GM19035 (cell line): ENCODE measurements around the gene PANK4.

Source experiments
- ATAC-seq: cut with Tn5 transposase; IDR thresholded peaks from one replicate; pipeline ENCODE4 v1.9.1; 2021; ENCODE audit not compliant: unreplicated experiment

Gene PANK4

GRCh38 chr1:2501041-2501819, 25.2 kb downstream of the PANK4 start:
- ATAC-seq, result no peak

GRCh38 chr1:2499986-2500596, 26.3 kb downstream of the PANK4 start:
- ATAC-seq, result no peak

GRCh38 chr1:2499260-2499659, 27.1 kb downstream of the PANK4 start:
- ATAC-seq, result no peak

GRCh38 chr1:2498648-2499047, 27.7 kb downstream of the PANK4 start:
- no peak for ATAC-seq

GRCh38 chr1:2497891-2498290, 28.5 kb downstream of the PANK4 start:
- ATAC-seq, result no peak

GRCh38 chr1:2496746-2497145, 29.6 kb downstream of the PANK4 start:
- no peak for ATAC-seq

- no peak for ATAC-seq
These were observed 30.2 kb downstream of the PANK4 start for GRCh38 chr1:2496087-2496622.

GRCh38 chr1:2495546-2495945, 30.9 kb downstream of the PANK4 start:
- no peak for ATAC-seq

- no peak for ATAC-seq
These were observed 31.4 kb downstream of the PANK4 start for GRCh38 chr1:2495026-2495425.

- ATAC-seq, result no peak
These were observed 32.1 kb downstream of the PANK4 start for GRCh38 chr1:2494323-2494693.

GRCh38 chr1:2493691-2494322, 32.6 kb downstream of the PANK4 start:
- no peak for ATAC-seq

GRCh38 chr1:2493218-2493617, 33.2 kb downstream of the PANK4 start:
- no peak for ATAC-seq

GRCh38 chr1:2492091-2492490, 34.3 kb downstream of the PANK4 start:
- ATAC-seq, result no peak

- no peak for ATAC-seq
These were observed 36.8 kb downstream of the PANK4 start for GRCh38 chr1:2489615-2490014.

- ATAC-seq, result no peak
These were observed 37.7 kb downstream of the PANK4 start for GRCh38 chr1:2488688-2489087.

GRCh38 chr1:2486558-2486957, 39.8 kb downstream of the PANK4 start:
- ATAC-seq, result no peak

GRCh38 chr1:2486041-2486440, 40.4 kb downstream of the PANK4 start:
- no peak for ATAC-seq

- ATAC-seq, result no peak
These were observed 42.4 kb downstream of the PANK4 start for GRCh38 chr1:2483970-2484369.

- no peak for ATAC-seq
These were observed 43.4 kb downstream of the PANK4 start for GRCh38 chr1:2483026-2483425.

- no peak for ATAC-seq
These were observed 43.8 kb downstream of the PANK4 start for GRCh38 chr1:2482588-2482987.

GRCh38 chr1:2481885-2482284, 44.5 kb downstream of the PANK4 start:
- ATAC-seq, result no peak

GRCh38 chr1:2480986-2481364, 45.4 kb downstream of the PANK4 start:
- no peak for ATAC-seq
